GDM1 (cell line): ENCODE measurements around the gene LHPP.
"Not testable (repeated sequence)": the region's sequence is repeated elsewhere in the genome, so short reads cannot be mapped to it uniquely, and the experiment has no call there.

Experiments used
- DNase-seq: peaks from one replicate; lab custom pipeline; 2025; lab: John Stamatoyannopoulos, UW

Gene LHPP, protein sequence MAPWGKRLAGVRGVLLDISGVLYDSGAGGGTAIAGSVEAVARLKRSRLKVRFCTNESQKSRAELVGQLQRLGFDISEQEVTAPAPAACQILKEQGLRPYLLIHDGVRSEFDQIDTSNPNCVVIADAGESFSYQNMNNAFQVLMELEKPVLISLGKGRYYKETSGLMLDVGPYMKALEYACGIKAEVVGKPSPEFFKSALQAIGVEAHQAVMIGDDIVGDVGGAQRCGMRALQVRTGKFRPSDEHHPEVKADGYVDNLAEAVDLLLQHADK

DNA sequence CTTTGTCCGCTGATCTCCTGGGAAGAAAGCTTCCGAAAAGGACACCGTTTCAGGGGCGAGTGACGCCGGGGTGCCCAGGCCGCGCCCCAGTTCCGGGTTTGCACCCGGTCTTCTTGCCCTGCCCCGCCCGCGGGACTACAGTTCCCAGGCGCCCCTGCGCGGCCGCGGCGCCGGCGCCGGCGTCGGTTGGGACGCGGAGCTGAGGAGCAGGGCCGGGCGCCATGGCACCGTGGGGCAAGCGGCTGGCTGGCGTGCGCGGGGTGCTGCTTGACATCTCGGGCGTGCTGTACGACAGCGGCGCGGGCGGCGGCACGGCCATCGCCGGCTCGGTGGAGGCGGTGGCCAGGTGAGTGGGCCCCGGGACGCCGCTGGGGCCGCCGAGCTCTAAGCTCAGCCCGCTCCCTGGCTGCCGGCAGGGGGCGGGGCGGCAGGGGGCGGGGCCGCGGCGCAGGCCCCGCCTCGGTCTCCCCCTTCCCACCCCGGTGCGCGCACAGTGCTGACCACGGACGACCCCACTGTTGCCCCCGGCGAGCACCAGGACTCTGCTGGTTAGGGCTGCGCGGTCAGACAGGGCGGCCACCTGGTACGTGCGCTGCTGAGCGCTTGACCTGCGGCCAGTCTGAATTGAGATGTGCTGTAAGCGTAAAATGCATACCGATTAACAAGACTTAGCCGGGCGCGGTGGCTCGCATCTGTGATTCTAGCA lies at the start of gene LHPP:
TSS of gene LHPP (plus strand) at position 182 of the 706 bp plus-strand sequence. CDS start at position 222, 40 bp downstream.
- DNase-seq, result peak; percentile 80

DNA sequence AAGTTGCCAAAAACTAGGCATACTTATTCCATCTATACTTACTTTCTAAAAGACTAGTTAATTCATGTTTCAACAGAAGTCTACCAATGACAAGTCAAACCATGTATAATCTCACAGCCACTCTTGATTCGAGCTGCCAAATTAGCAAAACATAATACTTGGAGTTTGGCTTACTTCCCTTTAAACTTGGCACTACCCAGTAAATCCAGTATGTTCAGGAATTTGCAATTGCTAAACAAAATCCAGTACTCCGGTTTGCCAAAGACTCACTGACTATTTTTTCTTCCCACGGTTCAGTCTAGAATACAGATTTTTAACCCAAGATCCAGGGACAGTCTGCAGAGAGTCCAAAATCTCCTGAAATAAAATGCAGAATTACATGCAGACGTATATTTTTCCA lies 47.5 kb upstream of the LHPP start:
- DNase-seq, result no peak

DNA sequence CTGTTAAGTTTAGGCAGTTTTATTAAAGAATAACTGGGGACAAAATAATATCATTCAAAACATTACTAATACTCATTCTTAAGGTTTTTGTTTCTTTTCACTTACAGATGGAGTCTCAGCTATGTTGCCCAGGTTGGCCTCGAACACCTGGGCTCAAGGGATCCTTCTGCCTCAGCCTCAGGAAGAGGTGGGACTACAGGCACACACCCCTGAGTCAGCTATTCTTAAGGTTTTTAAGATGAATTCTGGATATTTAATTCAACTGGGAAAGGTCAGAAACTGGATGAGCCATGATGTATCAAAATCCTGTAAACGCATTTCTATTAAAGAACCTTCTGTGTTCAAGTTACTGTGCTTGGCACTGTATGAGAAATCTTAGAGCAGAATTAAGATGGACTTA lies 46.4 kb upstream of the LHPP start:
- no peak for DNase-seq

DNA sequence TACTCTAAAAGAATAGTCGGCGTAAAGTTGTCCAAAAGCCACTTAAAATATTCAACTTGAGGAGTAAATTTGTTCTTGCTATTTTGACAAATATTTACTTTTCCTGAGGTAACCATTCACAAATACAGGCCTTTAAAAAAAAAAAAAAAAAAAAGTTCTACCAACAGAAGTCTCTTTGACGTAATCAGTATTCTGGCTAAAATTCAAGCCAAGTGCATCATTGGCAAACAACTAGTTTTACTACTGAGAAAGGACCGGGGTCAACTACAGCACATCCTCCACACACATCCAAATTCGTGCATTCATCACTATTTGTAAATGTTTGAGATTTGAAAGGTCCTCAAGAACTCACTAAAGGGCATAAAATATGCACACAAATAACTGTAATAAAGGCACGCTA lies 44.9 kb upstream of the LHPP start:
- DNase-seq, result no peak

DNA sequence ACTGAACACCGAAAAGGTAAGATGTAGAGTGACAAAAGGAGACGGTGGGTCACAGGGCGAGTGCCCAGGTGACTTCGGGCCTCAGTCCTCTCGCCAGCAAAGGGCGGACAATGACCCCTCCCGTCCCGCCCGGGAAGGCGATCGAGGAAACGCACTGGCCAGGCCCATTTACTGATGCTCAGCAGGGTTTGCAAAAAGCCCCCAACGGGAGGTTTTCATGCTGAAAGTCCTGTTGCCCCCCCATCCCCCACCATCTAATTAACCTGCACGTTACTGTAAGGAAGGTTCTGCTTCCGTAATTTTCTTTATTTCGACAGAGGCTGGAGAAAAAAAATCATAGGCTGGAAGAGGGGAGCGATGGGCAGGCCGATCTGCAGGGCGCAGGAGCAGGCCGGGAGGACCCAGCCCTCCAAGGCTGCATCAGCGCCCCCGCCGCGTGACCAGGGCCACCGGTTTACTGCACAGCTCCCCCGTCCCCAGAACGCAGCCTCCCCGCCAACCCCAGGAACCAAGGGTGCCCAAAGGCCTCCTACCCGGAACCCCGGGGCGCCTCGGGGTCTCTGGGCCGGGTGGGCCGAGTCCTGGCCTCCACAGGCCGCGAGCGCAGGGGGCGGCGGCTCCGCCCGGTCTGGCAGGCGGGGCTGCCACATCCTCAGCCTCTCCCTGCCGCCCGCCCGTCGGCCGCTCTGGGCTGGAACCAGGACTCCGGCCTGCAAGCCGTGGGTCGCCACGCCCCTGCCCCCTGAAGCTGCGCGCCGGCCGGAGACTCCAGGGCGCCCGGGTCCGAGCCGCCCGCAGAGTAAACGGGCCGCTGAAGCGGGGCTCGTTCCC lies 43.5 kb upstream of the LHPP start:
- no peak for DNase-seq

DNA sequence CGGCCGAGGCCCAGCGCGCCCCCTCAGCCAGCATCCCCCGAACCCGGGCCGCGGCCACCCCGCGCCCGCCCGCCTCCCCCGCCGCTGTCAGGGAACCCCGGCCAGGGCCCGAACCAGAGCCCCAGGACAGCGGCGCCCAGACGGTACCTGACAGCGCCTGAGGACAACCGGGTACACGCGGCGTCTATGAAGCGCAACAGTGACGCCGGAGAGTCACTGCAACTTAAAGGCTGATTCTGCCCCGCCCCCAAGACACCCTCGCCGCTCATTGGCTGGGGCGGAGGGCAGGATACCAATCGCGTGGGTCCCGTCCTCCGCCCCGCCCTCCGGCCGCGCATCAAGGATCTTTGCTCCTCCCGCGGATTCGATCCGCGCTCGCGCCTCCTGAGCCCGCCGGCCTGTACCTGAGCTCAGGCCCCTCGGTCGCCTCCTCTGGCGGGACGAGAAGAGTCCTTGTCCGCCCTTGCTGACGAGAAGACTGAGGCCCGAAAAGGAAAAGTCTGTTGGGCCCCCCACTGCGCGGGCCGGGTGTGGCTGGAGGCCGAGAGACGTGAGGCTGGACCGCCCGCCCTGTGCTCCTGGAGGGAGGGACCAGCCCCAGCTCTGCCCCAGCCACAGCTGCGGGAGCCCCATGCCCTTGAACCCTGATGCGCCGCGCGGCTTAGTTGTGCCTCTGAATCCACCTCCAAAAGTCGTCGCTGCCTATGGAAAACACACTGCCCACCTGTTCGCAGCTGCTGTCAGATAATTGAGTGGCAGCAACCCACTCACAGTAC lies 42.7 kb upstream of the LHPP start, which contains the start of gene OAT:
TSS of gene OAT (minus strand) at position 198 of the 776 bp plus-strand sequence. CDS start 6,752 bp downstream, outside the sequence.
- DNase-seq, result peak; percentile 65

DNA sequence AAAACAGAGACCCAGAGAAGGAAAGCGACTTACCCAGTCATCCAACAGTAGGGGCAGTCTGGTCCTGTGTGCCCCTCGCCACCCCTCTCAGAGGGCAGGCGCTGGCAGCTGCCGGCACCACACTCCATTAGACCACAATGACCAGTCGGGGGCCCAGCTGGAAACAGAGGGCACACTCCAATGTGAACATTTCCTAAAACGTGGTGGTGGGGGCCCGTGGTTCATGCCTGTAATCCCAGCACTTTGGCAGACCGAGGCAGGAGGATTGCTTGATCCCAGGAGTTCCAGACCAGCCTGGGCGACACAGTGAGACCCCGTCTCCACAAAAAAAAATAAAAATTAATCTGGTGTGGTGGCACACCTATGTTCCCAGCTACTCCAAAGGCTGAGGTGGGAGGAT lies 42.0 kb upstream of the LHPP start:
- no peak for DNase-seq

DNA sequence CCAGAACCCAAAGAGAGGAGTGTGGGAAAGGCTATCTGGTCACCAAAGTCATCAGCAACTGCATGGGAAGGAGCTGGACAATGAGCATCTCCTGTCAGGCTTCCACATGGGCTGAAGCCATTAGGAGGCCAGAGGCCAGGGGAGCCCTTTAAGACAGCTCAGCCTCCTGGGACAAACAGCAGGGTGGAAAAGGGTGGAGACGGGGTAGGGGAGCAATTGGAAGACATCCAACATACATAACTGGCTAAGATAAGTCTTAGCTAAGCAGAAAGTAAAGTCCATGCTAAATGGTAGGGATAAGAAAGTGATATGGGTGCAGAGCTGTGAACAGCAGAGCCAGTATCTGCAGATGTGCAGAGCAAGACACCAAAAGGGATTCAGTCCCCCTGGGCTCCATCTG lies 41.4 kb upstream of the LHPP start:
- no peak for DNase-seq

DNA sequence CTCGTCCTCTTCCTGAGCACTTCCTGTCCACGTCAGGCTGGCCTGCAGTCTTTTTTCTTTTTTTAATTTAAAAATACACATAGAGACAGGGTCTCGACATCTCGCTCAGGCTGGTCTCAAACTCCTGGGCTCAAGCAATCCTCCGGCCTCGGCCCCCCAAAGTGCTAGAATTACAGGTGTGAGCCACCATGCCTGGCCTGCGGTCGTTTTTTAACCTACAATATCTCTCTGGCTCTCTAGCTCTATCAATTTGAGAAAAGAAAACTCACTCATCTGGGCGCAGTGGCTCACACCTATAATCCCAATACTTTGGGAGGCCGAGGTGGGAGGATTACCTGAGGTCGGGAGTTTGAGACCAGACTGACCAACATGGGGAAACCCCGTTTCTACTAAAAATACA lies 38.9 kb upstream of the LHPP start:
- DNase-seq, result no peak

DNA sequence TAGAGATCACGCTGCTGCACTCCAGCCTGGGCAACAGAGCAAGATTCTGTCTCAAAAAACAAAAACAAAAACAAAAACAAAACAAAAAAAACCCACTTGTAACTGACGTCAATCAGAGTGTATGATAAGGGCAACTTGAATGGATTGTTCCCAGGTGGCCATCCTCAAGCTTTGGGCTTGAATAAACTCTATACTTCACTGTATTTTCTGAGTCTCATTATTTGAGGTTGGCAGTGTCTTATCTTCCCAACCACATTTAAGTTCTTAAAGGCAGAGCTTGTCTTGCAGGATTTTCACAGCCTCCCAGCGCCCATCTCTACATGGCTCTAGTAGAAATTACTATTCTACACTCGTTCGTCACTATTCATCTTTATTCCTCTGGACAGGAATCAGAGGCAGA lies 37.8 kb upstream of the LHPP start:
- no peak for DNase-seq

DNA sequence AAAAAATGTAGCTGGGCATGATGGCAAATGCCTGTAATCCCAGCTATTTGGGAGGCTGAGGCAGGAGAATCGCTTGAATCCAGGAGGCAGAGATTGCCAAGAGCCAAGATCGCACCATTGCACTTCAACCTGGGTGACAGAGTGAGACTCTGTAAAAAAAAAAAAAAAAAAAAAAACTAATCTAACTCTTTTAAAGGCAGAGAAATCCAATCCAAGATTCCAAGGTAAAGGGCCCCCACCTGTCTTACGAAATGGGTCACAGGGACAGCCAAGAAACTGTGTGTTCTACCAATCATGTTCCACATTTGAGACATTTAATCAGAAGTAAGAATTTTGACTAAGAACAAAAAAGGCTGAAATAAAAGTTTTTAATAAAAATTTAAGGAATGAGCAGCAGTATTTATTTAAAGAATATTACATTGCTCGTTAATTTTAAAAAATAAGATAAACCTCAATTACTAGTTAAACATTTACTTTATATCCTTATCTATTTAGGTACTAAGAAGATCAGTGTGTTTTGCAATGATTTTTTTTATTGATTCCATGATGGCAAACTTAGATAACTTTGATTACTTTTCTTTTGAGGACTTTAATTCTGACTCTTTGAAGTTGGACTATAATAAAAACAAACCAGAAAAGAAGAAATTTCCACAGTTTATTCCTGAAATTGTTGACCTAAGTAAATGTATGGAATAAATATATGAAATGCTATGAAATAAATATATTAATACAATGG lies 36.2 kb upstream of the LHPP start:
- DNase-seq, result no peak

DNA sequence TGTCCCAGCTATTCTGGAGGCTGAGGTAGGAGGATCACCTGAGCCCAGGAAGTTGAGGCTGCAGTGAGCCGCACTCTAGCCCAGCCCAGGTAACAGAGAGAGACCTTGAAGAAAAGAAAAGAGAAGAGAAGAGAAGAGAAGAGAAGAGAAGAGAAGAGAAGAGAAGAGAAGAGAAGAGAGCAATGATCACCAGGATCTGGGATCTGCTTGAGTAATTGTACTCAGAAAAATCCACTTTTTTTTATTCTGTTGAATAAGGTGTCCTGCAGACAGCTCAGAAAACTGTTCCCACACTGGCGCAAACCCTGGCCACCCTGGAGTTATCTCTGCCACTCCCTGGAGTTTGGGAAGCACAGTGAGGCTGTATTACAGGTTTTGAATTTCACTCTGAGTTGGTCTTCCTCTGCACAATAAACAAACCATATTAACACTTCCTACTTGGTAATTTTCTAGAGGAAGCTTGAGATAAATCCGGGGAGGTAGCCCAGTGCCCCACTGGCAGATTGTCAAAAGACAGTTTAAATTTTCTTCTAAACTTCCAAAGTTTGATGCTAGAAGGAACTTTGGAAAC lies 33.3 kb upstream of the LHPP start:
- DNase-seq, result no peak

DNA sequence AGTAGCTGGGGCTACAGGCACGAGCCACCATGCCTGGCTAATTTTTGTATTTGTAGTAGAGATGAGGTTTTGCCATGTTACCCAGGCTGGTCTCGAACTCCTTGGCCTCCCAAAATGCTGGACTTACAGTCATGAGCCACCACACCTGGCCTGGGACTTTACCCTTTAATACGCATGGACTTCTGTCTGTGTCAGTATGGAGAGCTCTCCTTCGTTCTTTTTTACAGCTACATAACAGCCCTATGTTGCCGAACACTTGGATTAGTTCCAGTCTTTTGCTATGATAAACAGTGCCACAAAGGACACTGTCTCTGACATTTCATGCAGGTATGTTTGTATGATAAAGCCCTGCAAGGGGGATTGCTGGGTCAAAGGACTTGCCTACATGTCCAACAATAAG lies 32.0 kb upstream of the LHPP start:
- no peak for DNase-seq

DNA sequence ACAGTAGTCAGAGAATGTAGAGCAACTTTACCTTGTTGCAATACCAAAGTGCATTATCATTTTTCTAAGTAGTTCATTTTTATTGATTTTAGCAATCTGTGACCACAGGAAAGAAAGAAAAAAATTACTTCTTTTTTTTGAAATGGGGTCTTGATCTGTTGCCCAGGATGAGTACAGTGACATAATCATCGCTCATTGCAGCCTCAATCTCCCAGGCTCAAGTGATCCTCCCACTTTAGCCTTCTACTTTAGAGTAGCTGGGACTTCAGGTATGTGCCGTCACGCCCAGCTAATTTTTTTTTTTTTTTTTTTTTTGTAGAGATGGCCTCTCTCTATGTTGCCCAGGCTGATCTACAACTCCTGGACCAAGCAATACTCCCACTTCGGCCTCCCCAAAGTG lies 31.5 kb upstream of the LHPP start:
- no peak for DNase-seq

DNA sequence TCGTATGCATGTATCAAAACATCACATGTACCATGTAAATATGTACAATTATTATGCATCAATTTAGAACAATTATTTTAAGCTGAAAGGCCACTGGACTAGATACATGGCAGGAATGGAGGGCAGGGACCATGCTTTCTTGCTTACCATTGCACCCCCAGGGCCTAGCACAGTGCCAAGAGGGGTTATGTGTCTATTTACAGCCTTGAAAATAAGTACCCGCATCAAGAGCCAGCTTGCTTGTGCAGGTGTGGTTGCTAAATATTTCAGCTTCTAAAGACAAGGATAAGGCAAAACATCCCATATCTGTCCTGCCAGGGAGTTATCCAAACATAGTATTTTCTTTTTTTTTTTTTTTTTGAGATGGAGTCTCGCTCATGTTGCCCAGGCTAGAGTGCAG lies 28.2 kb upstream of the LHPP start:
- no peak for DNase-seq

DNA sequence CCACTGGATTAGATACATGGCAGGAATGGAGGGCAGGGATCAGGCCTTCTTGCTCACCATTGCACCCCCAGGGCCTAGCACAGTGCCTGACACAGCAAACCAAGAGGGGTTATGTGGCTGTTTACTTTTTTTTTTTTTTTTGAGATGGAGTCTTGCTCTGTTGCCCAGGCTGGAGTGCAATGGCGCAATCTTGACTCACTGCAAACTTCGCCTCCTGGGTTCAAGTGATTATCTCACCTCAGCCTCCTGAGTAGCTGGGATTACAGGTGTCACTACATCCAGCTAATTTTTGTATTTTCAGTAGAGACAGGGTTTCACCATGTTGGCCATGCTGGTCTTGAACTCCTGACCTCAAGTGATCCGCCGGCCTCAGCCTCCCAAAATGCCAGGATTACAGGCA lies 25.9 kb upstream of the LHPP start:
- DNase-seq, result not testable (repeated sequence)

DNA sequence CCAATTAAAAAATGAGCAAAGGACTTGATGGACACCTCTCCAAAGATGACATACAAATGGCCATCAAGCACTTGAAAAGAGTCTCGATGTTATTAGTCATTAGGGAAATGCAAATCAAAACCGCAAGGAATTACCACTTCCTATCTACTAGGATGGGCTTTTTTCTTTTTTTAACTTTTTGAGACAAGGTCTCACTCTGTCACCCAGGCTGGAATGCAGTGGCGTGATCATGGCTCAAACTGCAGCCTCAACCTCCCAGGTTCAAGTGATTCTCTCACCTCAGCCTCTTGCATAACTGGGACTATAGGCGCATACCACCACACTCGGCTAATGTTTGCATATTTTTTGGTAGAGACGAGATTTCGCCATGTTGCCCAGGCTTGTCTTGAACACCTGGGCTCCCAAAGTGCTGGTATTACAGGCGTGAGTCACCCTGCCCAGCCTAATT lies 25.4 kb upstream of the LHPP start:
- DNase-seq, result no peak

DNA sequence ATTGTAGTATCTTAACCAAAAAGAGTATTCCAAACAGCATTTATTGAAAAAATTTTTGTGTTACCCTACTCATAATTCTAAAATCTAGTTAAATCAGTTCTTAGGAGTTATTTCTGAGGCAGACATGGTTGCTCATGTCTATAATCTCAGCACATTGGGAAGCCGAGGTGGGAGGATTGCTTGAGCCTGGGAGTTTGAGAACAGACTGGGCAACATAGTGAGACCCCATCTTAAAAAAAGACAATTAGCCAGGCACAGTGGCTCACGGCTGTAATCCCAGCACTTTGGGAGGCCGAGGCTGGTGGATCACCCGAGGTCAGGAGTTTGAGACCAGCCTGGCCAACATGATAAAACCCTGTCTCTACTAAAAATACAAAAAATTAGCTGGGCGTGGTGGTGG lies 19.9 kb upstream of the LHPP start:
- not testable (repeated sequence) for DNase-seq

DNA sequence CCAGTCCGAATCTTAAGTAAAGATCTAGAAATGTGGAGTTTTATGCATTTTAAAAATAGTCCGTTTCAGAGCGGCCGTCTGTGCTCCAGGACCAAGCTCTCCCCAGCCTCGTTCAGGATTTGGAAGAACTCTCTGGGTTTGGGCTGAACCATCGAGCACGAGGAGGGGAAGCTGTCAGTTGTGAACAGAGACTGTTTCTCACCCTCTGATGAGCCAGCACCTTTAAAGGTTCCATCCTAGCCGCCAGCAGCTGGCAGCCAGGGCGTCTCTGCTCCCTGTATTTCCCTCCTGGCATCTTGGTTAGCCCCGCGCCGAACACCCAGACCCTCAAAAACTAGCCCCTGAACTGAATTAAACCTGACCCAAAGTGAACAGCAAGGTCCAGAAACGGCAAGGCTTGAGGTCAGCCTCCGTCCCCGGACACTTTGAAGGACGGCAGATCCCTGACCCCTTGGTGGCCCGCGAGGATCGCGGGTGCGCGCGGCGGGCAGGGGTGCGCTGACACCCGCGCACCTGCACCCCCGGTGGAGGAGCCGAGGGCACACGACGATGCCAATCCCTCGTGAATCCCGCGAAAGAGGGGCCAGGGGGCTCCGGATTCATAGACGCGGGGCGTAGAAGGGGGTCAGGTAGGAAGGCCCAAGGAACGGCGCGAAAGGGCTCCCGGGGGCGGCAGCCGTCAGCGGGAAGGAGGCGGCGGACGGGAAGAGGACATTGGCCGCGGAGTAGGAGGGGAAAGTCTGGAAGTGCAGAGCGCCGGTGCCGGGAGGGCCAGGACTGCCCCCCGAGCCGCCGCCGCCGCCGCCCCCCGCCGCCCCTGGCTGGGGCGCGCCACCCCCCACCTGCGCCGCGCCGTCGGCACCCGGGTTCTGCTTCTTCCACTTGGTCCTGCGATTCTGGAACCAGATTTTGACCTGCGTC lies 14.5 kb upstream of the LHPP start:
- no peak for DNase-seq
